NCI-H748 (cell line): ENCODE data around the gene SEMA3E.
"Not testable (repeated sequence)": the region's sequence is repeated elsewhere in the genome, so short reads cannot be mapped to it uniquely, and the experiment has no call there.

ENCODE experiments used
- DNase-seq: peaks from one replicate; lab custom pipeline; 2025; ENCODE audit not compliant: unreplicated experiment; lab: John Stamatoyannopoulos, UW

The SEMA3E gene

DNA sequence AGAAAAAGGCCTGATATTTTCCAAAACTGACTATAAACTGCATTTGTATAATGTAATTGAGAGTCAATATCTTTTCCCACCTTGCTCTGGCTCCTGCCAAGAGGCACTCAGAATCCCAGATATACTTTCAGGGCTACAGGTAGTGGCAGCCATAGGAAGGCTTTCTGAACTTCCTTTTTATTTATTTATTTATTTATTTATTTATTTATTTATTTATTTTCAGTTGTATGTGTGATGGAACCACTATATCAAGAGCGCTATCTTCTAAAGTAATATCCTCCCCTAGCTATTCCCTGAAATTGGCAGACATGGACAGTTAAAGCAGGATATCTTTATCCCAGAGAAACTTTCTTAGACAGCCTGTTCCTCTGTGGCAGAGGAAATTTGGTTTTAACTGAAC, 86.7 kb downstream of the SEMA3E start:
- DNase-seq, result no peak

- no peak for DNase-seq
Observed at GRCh38 chr7:83559887-83560286, 89.1 kb downstream of the SEMA3E start.

GRCh38 chr7:83552556-83552955, 96.4 kb downstream of the SEMA3E start:
- DNase-seq, result not testable (repeated sequence)

GRCh38 chr7:83550100-83550499, 98.8 kb downstream of the SEMA3E start:
- no peak for DNase-seq

GRCh38 chr7:83548250-83548649, 100.7 kb downstream of the SEMA3E start:
- DNase-seq, result no peak

DNA sequence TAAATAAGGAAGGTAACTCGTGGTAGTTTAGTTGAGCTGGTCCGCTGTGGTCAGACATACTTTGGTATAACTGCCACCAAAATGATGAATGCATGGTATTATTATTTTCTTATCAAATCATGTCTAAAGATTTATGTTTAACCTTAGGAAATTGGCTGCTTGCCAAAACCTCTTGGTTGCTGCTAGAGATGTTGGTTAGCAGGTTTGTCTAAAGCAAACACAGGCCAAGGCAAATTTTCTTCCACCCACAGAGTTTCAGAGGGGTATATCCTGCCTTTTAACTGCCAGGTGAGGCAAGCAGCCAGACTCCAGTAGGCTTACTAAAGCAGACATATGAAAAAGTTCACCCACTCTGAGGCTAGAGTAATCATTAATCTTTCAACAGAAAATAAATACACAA, 101.4 kb downstream of the SEMA3E start:
- DNase-seq, result peak; percentile 89

GRCh38 chr7:83546586-83546985, 102.4 kb downstream of the SEMA3E start:
- DNase-seq, result no peak

- DNase-seq, result no peak
Observed at GRCh38 chr7:83541187-83541960, 107.6 kb downstream of the SEMA3E start.

- no peak for DNase-seq
Observed at GRCh38 chr7:83534488-83534887, 114.5 kb downstream of the SEMA3E start.

DNA sequence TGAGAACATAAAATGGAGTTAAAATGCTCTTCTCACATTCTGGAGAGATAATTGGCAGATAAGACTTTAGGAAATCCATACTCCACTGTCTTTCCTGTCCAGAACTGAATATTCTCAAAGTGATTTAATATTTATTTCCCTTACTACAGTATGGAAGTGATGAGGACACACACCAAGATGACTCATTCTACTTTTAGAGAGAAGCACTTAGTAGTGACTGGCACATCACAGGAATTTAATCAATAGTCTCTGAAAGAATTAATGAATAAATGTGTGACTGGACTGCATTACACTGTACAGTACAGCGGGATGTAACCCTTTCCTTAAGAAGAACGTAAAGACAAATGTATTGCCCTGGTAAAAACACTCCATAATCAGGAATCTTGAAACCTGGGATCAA, 116.7 kb downstream of the SEMA3E start:
- DNase-seq, result no peak

- DNase-seq, result no peak
Observed at GRCh38 chr7:83531766-83532165, 117.2 kb downstream of the SEMA3E start.

DNA sequence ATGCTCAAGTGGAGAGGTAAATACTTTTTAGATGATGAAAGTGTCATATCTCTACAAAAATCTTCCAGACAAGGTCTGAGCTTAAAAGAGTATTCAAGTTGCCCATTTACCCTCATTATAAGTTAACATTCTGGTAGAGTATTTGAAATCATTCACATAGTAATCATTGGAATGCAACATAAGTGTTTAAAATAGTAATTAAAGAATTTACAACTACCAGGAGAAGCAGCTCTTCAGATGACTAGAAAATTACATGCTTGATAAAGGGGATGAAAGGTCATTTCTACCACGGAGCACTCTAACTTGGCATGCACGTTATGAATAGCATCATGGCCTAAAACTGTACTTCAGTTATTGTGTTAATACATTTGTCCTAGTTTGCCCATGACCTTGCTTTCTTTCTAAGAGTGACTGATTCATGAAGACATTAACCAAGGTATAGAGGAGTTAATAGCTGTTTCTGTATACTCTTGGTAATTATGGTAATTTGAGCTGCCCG, 120.0 kb downstream of the SEMA3E start:
- no peak for DNase-seq

- DNase-seq, result no peak
Observed at GRCh38 chr7:83524277-83525075, 124.5 kb downstream of the SEMA3E start.

- peak; percentile 65 for DNase-seq
Observed at GRCh38 chr7:83520726-83521125, 128.2 kb downstream of the SEMA3E start.

GRCh38 chr7:83519240-83519639, 129.7 kb downstream of the SEMA3E start:
- no peak for DNase-seq

GRCh38 chr7:83517035-83517700, 131.8 kb downstream of the SEMA3E start:
- no peak for DNase-seq

DNA sequence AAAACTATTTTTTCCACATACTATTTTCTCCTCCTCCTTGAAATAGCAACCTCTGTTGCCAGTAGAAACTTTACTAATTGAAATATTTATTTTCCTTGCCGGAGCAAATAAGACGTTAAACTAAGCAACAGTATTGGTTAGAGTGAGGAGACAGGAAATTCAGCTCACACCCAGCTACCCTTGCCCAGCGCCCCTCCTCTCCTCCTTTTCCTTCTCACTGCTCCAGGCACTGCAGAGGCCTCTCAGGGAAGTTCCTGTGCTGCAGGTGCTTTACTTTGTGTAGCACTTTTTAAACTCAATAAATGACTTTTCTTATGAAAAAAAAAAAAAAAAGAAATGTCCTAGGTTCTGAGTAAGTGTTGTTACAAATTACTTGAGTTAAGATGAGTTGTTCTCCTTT, 134.0 kb downstream of the SEMA3E start:
- DNase-seq, result no peak

DNA sequence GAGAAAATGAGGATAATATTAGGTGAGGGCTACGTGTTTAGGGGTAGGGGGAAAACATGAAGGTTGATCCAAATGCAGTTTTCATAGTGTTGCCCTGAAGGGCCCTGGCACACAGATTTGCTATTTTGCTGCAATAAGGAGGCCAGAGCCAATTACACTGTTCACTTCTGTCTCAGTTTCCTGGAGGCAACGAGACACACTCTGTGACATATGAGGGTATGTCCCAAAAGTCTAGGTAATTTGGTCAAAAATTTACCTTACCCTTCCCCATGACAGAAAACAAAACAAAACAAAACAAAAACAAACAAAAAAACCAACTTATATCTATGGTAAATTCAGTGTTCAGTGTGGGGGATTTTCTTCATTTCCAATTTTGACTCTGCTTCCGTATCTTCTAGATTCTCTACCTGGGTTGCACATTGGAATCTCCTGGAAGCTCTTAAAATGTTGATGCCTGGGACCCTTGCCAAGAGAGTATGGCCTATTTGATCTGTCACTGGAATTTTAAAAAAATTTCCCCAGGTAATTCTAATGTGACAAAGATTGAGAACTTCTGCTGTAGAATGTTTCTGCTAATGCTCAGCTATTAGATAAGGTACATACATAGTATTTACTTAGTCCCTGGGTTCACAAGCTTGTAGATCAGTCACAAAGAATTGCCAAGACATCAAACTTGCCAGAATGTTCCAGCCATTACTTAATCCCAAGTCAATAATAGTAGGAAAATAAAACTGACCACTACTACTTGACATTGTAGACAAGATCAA, 139.5 kb downstream of the SEMA3E start:
- DNase-seq, result peak; percentile 41

- peak; percentile 13 for DNase-seq
Observed at GRCh38 chr7:83504330-83504729, 144.6 kb downstream of the SEMA3E start.

- no peak for DNase-seq
Observed at GRCh38 chr7:83502636-83503035, 146.3 kb downstream of the SEMA3E start.

DNA sequence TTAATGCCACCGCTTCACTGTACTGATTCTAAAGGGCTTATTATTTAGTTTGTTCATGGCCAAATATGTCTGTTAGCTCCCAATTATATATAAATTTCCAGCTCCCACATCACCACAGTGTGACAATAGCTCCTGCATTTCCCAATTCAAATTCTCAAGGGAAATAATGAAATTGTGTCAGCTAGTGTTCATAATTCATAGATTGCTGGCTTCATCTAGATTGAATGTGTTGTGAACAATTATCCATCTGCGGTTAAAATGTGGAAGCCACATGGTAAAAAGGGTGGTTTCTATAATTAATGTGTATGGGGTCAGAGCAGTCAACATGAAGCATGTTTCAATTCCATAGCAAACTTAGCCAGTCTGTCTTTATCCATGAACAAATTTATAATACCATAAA, 154.3 kb downstream of the SEMA3E start:
- DNase-seq, result no peak
